ENCODE measurements around the gene TAS2R38. TPM values are rescaled to one million over a fixed set of nuclear protein-coding genes. Genes with fewer than 3 reads are reported as not detected.
"Not testable (repeated sequence)": the region's sequence is repeated elsewhere in the genome, so short reads cannot be mapped to it uniquely, and the experiment has no call there.

The TAS2R38 gene
- total RNA-seq, 4 donors from 2014 or later: not detected

- intact Hi-C loops (cut with DNase I): no loop called here
- DNase-seq (ENCODE audit: extremely low spot score): no peak
- H3K4me3 ChIP-seq: no peak overlapping the region
- no peaks in the 10 kb centered on the region for H3K9me3 ChIP-seq
- WGBS: 70% methylated on average over 4 of the region's 4 CpGs
- H3K4me1 ChIP-seq: no peaks in the 10 kb centered on the region
- TF ChIP-seq CTCF (IDR thresholded peaks at IDR 0.05) (no peak), POLR2A (IDR thresholded peaks at IDR 0.05; ENCODE audit: low read depth) (no peak), POLR2AphosphoS5 (IDR thresholded peaks at IDR 0.05) (no peak), EP300 (IDR thresholded peaks at IDR 0.05) (no peak)
- H3K36me3 ChIP-seq: no peaks in the 10 kb centered on the region
- H3K27ac ChIP-seq (replicated peaks in 1 of 4): no peak overlapping the region
- H3K27me3 ChIP-seq: no peaks in the 10 kb centered on the region
Observed at GRCh38 chr7:141992688-141993087, 19.1 kb upstream of the TAS2R38 start.

- Histone ChIP-seq H3K27me3 (no peaks in the 10 kb centered on the region), H3K36me3 (no peaks in the 10 kb centered on the region), H3K27ac (replicated peaks in 1 of 4) (no peak overlapping the region), H3K9me3 (no peaks in the 10 kb centered on the region), H3K4me1 (no peaks in the 10 kb centered on the region), H3K4me3 (no peak overlapping the region)
- 77% methylated on average over 2 of the region's 2 CpGs for WGBS
- DNase-seq (ENCODE audit: extremely low spot score): no peak
- intact Hi-C loops (cut with DNase I): no loop called here
- TF ChIP-seq POLR2A (IDR thresholded peaks at IDR 0.05; ENCODE audit: low read depth) (no peak), CTCF (IDR thresholded peaks at IDR 0.05) (no peak), EP300 (IDR thresholded peaks at IDR 0.05) (no peak), POLR2AphosphoS5 (IDR thresholded peaks at IDR 0.05) (no peak)
Observed at GRCh38 chr7:141992156-141992555, 18.6 kb upstream of the TAS2R38 start.

GRCh38 chr7:141991140-141991539 is 17.6 kb upstream of the TAS2R38 start:
- no peaks in the 10 kb centered on the region for H3K36me3 ChIP-seq
- WGBS: 75% methylated on average over 6 of the region's 6 CpGs
- no peaks in the 10 kb centered on the region for H3K27me3 ChIP-seq
- H3K4me1 ChIP-seq: no peaks in the 10 kb centered on the region
- TF ChIP-seq POLR2AphosphoS5 (IDR thresholded peaks at IDR 0.05) (no peak), EP300 (IDR thresholded peaks at IDR 0.05) (no peak), POLR2A (IDR thresholded peaks at IDR 0.05; ENCODE audit: low read depth) (no peak), CTCF (IDR thresholded peaks at IDR 0.05) (no peak)
- peaks cover 0 to 2% (median 0%) of the 10 kb centered on the region in 4 donors for H3K9me3 ChIP-seq
- H3K27ac ChIP-seq (replicated peaks in 1 of 4): no peak overlapping the region
- DNase-seq (ENCODE audit: extremely low spot score): no peak
- H3K4me3 ChIP-seq: no peak overlapping the region
- intact Hi-C loops (cut with DNase I): no loop called here

DNA sequence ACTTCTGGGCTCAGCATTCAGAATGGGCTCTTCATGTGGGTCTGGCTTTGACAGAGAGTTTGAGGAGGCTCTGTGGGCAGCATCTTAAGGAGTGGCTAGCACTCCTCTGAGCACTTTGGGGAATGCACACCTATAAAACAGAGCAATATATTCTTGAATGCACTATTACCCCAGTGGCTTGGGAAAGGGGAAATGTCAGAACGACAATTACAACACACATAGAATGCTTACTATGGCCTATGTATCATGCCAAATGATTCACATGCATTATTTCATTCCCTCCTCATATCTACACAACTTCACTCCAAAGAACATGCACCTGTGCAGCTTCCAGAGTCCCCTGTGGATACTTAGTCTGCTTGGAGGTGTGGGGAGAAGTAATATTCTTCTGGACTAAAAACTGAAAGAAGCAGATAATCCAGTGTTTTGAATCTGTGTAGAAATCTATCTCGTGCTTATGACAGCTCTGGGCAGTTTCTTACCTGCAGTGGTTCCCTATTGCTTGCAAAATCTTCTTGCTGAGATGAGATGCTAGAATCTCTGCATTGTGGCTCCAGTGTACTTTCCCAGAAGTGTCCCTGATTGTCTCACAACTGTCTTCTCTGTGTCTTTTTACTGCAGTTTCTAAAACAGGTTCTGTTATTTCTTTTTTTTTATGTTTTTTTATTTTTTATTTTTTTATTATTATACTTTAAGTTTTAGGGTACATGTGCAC is 16.6 kb upstream of the TAS2R38 start:
- Histone ChIP-seq H3K36me3 (no peaks in the 10 kb centered on the region), H3K27ac (replicated peaks in 1 of 4) (no peak overlapping the region), H3K4me1 (no peaks in the 10 kb centered on the region), H3K4me3 (no peak overlapping the region), H3K9me3 (peaks cover 0 to 4% (median 0%) of the 10 kb centered on the region in 4 donors), H3K27me3 (no peaks in the 10 kb centered on the region)
- peak; percentile 19 for DNase-seq (ENCODE audit: extremely low spot score)
- no peak for TF ChIP-seq POLR2A (IDR thresholded peaks at IDR 0.05; ENCODE audit: low read depth)
- TF ChIP-seq CTCF (IDR thresholded peaks at IDR 0.05): no peak
- no peak for TF ChIP-seq POLR2AphosphoS5 (IDR thresholded peaks at IDR 0.05)
- TF ChIP-seq EP300 (IDR thresholded peaks at IDR 0.05): no peak
- intact Hi-C loops (cut with DNase I): no loop called here
- WGBS: 58% methylated on average over 2 of the region's 2 CpGs

DNA sequence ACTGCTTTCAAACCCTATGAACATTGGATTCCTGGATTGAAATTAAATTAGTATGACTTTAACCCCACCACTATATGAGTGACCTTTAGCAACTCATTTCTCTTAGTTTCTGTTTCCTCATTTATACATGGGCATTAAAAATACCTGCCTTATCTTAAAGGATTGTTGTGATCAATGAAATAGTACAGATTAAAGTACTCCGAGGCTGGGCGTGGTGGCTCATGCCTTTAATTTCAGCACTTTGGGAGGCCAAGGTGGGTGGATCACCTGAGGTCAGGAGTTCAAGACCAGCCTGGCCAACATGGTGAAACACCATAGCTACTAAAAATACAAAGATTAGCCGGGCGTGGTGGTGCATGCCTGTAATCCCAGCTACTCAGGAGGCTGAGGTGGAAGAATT is 14.2 kb upstream of the TAS2R38 start:
- DNase-seq (ENCODE audit: extremely low spot score); intact Hi-C loops (cut with DNase I): not testable (repeated sequence)
- WGBS: 86% methylated on average over 4 of the region's 4 CpGs

More for the DNA sequence above, 14.2 kb upstream of the TAS2R38 start:
- not testable (repeated sequence) for H3K36me3 ChIP-seq; H3K4me1 ChIP-seq; H3K27ac ChIP-seq (replicated peaks in 1 of 4); H3K4me3 ChIP-seq; H3K9me3 ChIP-seq; H3K27me3 ChIP-seq
